ENCODE measurements around the gene SEMA3A. TPM values are rescaled to one million over a fixed set of nuclear protein-coding genes. Genes with fewer than 3 reads are reported as not detected.

The SEMA3A gene
- total and polyA plus RNA-seq, 2 of the 4 experiments (the other 2 are of a cell fraction) = 31.2 to 213 TPM

DNA sequence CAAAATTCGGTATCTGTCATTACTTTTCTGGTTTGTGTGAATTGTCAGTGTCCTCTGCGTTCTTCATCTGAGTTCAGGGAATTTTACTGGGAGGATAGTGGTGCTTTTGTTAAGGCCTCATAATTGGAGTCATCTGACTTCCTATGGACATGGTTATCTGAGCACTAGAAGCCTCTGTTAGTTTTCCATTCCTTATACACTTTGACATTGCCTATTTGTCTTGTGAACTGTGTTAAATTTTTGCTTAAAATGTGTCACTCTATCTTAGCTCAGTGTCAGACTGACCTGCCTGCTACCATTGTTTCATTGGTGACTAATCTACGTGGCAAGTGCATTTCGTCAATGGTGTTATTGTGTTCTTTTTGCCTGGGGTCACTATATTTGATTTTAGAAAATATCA, 253.3 kb downstream of the SEMA3A start:
- Histone ChIP-seq H3K9me1 (ENCODE audit: insufficient read depth, low read length) (no peaks in the 10 kb centered on the region), H3K14ac (replicated peaks; ENCODE audit: low read depth, low read length) (no peak overlapping the region), H3K27me3 (ENCODE audit: control insufficient read depth, insufficient read depth, low read length) (no peaks in the 10 kb centered on the region), H3K4me3 (ENCODE audit: insufficient read depth, low read depth, low read length) (no peak overlapping the region), H2BK15ac (ENCODE audit: low read depth, low read length) (no peak overlapping the region), H3K4ac (ENCODE audit: low read depth, low read length) (no peak overlapping the region), H2BK20ac (ENCODE audit: low read depth, low read length) (no peak overlapping the region), H3K23ac (ENCODE audit: low read depth, low read length) (no peak overlapping the region), H3K27ac (ENCODE audit: insufficient read depth, low read length) (no peak overlapping the region), H3K4me2 (ENCODE audit: low read depth, low read length) (no peak overlapping the region), H4K20me1 (ENCODE audit: insufficient read depth, low read length) (no peaks in the 10 kb centered on the region), H2BK120ac (ENCODE audit: low read depth, low read length) (no peak overlapping the region), H3K9ac (ENCODE audit: low read depth, low read length) (no peak overlapping the region), H4K91ac (ENCODE audit: insufficient read depth, low read depth, low read length) (no peak overlapping the region), H4K8ac (ENCODE audit: low read depth in 2 of 2, low read length in 2 of 2) (no peak overlapping the region), H2AK9ac (replicated peaks; ENCODE audit: low read depth, low read length, poor library complexity) (no peak overlapping the region), H2AK5ac (ENCODE audit: low read depth, low read length) (no peak overlapping the region), H2AFZ (replicated peaks; ENCODE audit: low read length, poor library complexity) (no peak overlapping the region), H3K79me1 (ENCODE audit: low read depth in 1 of 2, low read length in 2 of 2) (no peaks in the 10 kb centered on the region), H2BK5ac (ENCODE audit: low read depth, low read length, poor library complexity, severe bottlenecking) (no peak overlapping the region), H3K18ac (ENCODE audit: low read depth, low read length) (no peak overlapping the region), H3K36me3 (ENCODE audit: control insufficient read depth, insufficient read depth, low read length) (no peaks in the 10 kb centered on the region), H3K9me3 (ENCODE audit: control insufficient read depth, insufficient read depth, low read length) (no peaks in the 10 kb centered on the region), H4K5ac (ENCODE audit: low read depth, low read length) (no peak overlapping the region), H3K4me1 (ENCODE audit: control insufficient read depth, insufficient read depth, low read length) (no peaks in the 10 kb centered on the region), H3K56ac (ENCODE audit: extremely low read depth, insufficient read depth, low read length) (no peak overlapping the region)
- no peak for TF ChIP-seq MAFK (IDR thresholded peaks at IDR 0.05; ENCODE audit: low read depth, low read length)
- no peak for TF ChIP-seq BHLHE40 (IDR thresholded peaks at IDR 0.05; ENCODE audit: low read depth, low read length)
- TF ChIP-seq MXI1 (IDR thresholded peaks at IDR 0.05; ENCODE audit: borderline replicate concordance, low read depth, low read length) = no peak
- TF ChIP-seq, protein P1, sequence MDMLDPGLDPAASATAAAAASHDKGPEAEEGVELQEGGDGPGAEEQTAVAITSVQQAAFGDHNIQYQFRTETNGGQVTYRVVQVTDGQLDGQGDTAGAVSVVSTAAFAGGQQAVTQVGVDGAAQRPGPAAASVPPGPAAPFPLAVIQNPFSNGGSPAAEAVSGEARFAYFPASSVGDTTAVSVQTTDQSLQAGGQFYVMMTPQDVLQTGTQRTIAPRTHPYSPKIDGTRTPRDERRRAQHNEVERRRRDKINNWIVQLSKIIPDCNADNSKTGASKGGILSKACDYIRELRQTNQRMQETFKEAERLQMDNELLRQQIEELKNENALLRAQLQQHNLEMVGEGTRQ (IDR thresholded peaks at IDR 0.05; ENCODE audit: low read depth, low read length) = no peak
- TF ChIP-seq MAZ (IDR thresholded peaks at IDR 0.05; ENCODE audit: borderline replicate concordance, low read depth, low read length) = no peak
- TF ChIP-seq RFX5 (IDR thresholded peaks at IDR 0.05; ENCODE audit: low read depth, low read length) = no peak
- TF ChIP-seq POLR2A (IDR thresholded peaks at IDR 0.05; ENCODE audit: low read depth, low read length) = no peak
- no peak for TF ChIP-seq RAD21 (IDR thresholded peaks at IDR 0.05; ENCODE audit: low read length)
- no peak for TF ChIP-seq CHD1 (IDR thresholded peaks at IDR 0.05; ENCODE audit: low read depth, low read length)
- TF ChIP-seq SMC3 (IDR thresholded peaks at IDR 0.05; ENCODE audit: low read depth, low read length) = no peak
- TF ChIP-seq, protein P2, sequence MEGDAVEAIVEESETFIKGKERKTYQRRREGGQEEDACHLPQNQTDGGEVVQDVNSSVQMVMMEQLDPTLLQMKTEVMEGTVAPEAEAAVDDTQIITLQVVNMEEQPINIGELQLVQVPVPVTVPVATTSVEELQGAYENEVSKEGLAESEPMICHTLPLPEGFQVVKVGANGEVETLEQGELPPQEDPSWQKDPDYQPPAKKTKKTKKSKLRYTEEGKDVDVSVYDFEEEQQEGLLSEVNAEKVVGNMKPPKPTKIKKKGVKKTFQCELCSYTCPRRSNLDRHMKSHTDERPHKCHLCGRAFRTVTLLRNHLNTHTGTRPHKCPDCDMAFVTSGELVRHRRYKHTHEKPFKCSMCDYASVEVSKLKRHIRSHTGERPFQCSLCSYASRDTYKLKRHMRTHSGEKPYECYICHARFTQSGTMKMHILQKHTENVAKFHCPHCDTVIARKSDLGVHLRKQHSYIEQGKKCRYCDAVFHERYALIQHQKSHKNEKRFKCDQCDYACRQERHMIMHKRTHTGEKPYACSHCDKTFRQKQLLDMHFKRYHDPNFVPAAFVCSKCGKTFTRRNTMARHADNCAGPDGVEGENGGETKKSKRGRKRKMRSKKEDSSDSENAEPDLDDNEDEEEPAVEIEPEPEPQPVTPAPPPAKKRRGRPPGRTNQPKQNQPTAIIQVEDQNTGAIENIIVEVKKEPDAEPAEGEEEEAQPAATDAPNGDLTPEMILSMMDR (conservative IDR thresholded peaks at IDR 0.05; ENCODE audit: low read depth, low read length) = no peak
- dilution Hi-C loops (cut with HindIII; ENCODE audit: low sequenced_read_pairs, unreplicated experiment) (no loop called here), intact Hi-C loops (cut with micrococcal nuclease) (no loop called here), in situ Hi-C loops (cut with MboI; ENCODE audit: low sequenced_read_pairs) (no loop called here)
- ChIA-PET CTCF (no interaction called here), POLR2A (ENCODE audit: unreplicated experiment) (no interaction called here)
- no CpG with 5 or more reads among the region's 4 CpGs for WGBS, 2 experiments (ENCODE audit: extremely low coverage in 2 of 2, insufficient read length in 1 of 2)
- DNase-seq = no peak
- no TSS peak for BruUV-seq (replicated peaks)
- ATAC-seq (ENCODE audit: low read depth) = no peak
